GM12875 (cell line): Measurements from ENCODE around the gene PAX2.

ENCODE experiments used
- H3K4me3 ChIP-seq: one replicate; pipeline ENCODE4 v1.5.1; 2011; ENCODE audit warnings: low read depth, low read length, control low read depth
- TF ChIP-seq, protein P1 (sequence below): IDR thresholded peaks from 2 replicates; pipeline ENCODE4 v1.5.1; 2011; ENCODE audit warnings: low read depth, mild to moderate bottlenecking, control low read depth, inconsistent platforms, low read length, moderate library complexity, borderline replicate concordance; ENCODE audit not compliant: insufficient read depth

Gene PAX2

DNA sequence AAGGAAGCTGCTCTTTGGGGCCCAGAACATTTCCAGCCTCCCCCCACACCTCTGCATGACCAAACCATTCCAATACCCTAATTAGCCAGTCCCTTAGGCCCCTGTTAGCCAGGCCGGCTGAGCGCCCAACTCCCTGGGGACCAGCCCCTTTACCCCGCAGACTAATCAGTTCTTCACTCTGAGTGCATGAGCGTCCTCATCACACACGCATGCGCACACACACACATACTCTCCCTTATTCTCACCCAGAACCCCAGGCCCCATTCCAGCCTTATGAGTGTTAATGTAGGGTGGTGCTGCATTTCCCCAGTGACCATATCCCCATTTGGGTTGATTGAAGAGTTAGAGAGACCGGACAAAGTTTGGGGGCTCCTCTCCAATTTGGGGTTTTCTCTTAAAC is 90.4 kb downstream of the PAX2 start:
- TF ChIP-seq, protein P1, sequence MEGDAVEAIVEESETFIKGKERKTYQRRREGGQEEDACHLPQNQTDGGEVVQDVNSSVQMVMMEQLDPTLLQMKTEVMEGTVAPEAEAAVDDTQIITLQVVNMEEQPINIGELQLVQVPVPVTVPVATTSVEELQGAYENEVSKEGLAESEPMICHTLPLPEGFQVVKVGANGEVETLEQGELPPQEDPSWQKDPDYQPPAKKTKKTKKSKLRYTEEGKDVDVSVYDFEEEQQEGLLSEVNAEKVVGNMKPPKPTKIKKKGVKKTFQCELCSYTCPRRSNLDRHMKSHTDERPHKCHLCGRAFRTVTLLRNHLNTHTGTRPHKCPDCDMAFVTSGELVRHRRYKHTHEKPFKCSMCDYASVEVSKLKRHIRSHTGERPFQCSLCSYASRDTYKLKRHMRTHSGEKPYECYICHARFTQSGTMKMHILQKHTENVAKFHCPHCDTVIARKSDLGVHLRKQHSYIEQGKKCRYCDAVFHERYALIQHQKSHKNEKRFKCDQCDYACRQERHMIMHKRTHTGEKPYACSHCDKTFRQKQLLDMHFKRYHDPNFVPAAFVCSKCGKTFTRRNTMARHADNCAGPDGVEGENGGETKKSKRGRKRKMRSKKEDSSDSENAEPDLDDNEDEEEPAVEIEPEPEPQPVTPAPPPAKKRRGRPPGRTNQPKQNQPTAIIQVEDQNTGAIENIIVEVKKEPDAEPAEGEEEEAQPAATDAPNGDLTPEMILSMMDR: no peak
- no peak overlapping the region for H3K4me3 ChIP-seq

DNA sequence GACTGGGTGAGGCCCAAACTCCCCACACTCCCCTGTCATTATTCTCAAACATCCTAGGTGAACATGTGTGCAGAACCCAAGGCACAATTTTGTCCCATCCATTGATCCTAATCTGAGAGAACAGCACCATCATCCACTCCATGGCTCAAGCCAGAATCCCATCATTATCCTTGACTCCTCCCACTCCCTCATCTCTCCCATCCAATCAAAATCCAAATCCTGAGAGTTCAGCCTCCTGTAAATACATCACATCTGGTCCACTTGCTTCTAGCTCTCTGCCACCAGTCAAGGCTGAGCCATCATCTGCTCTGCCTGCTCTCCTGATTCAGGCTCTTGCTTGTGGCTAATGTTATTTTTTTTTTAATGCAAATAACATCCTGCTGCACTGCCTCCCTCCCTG is 91.5 kb downstream of the PAX2 start:
- TF ChIP-seq, protein P1: no peak
- H3K4me3 ChIP-seq: no peak overlapping the region

DNA sequence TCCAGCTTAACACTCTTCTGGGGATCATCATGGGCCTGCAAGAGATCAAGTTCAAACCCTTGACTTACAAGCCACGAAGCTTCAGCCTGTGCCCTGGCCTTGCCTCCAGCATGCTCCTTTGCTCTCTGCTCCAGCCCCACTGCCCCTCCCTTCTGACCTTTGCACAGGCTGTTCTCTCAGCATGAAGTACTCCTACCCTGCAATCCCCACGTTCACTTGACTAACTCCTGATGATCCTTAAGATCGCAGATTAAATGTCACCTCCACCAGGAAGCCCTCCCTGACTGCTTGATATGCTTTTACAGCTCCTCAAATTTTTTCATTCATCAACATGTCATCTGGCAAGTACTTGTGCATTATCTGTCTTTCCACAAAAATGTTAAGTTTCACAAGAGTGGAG is 91.9 kb downstream of the PAX2 start:
- TF ChIP-seq, protein P1: no peak

DNA sequence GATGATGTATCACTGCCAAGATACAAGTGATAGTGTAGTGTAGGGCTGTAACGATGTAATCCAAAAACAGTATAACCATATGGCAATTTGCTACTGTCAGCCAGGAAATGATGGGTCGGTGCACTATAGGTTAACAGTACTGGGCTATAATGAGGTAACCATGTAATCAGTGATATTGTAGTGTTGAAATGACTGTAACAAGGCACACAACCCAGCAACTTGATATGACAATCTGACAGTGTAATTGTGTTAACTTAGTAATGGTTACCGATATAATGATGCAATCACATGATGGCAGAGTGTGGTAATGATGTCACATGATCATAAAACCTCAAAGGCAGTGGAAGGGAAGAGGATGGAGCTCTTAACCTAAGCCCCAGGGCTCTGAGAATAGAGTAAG is 93.6 kb downstream of the PAX2 start:
- H3K4me3 ChIP-seq: no peak overlapping the region
- TF ChIP-seq, protein P1: no peak

More for the DNA sequence above, 91.9 kb downstream of the PAX2 start:
- H3K4me3 ChIP-seq: no peak overlapping the region

DNA sequence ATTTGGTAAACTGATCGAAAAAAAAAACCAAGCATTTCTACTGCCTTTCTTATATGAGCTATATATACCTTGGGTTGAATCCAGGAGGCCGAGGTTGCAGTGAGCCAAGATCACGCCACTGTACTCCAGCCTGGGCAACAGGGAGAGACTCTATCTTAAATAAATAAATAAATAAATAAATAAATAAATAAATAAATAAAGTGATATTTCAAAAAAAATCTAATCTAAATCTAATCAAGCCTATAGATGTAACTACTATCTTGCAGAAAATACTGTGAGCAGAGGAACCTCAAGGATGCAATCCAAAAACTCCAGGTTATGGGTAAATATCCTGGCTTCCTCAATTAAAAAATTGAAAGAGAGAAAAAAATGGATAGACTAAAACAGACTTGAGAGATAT is 96.1 kb downstream of the PAX2 start:
- H3K4me3 ChIP-seq: no peak overlapping the region
- TF ChIP-seq, protein P1: no peak

DNA sequence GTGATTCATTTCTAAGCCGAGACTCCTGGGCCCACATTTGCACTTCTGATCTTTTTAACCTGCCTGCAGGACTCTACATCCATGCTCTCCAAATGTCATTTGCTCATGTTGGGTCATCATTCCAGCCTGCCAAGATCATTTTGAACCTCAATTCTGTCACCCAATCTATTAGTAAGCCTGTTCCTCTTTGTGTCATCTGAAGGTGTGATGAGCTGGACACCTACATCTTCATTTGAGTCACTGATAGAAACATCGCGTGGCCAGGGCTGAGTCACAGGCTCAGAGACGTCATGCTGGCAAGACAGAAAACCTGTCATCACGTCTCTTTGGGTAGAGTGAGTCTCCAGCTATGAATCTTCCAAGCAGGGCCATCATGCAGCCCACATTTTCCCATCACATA is 102.1 kb downstream of the PAX2 start:
- H3K4me3 ChIP-seq: no peak overlapping the region
- TF ChIP-seq, protein P1: no peak

DNA sequence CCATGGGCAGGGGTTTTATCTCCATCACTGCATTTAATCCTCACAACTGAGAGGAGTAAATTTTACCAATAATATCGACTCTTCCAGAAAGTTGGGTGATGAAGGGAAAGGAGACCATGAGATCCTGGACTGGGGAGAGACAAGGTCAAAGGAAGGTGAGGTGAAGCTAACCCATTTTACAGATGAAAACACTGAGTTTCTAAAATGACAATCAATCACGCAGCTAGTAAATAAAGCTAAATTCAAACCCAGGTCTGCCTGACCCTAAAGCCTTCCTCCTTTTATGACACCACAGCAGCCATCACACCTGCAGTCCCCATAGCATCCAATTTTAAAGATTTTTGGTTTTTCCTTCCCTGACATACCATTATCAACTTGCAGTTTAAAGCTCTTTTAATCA is 103.4 kb downstream of the PAX2 start:
- no peak overlapping the region for H3K4me3 ChIP-seq
- TF ChIP-seq, protein P1: no peak
